Stimulated activated naive CD8-positive, alpha-beta T cell treated with anti-CD3 and anti-CD28 coated beads, Interleukin-15, Interleukin-2, amounts not matched to agents 100 ng/mL and 50 ng/mL, for 24 hours (primary cell): ENCODE measurements around the gene PCCA.
"Not testable (repeated sequence)": the region's sequence is repeated elsewhere in the genome, so short reads cannot be mapped to it uniquely, and the experiment has no call there.

Source experiments
- H3K27ac Mint-ChIP-seq: one replicate; pipeline ENCODE4 v1.8.0; 2021; ENCODE audit warnings: mild to moderate bottlenecking, mixed read lengths
- H3K27me3 Mint-ChIP-seq: one replicate; pipeline ENCODE4 v1.8.0; 2021; ENCODE audit warnings: mixed read lengths
- H3K36me3 Mint-ChIP-seq: one replicate; pipeline ENCODE4 v1.8.0; 2021; ENCODE audit warnings: low read depth, mixed read lengths
- H3K4me1 Mint-ChIP-seq: one replicate; pipeline ENCODE4 v1.8.0; 2021; ENCODE audit warnings: low read depth, mixed read lengths
- H3K4me3 Mint-ChIP-seq: one replicate; pipeline ENCODE4 v1.8.0; 2021; ENCODE audit warnings: mild to moderate bottlenecking, mixed read lengths
- H3K9me3 Mint-ChIP-seq: one replicate; pipeline ENCODE4 v1.8.0; 2021; ENCODE audit warnings: mixed read lengths

PCCA gene

GRCh38 chr13:100147825-100148224 lies 58.9 kb downstream of the PCCA start:
- Mint-ChIP-seq H3K27ac (no peak overlapping the region), H3K4me1 (no peaks in the 10 kb centered on the region), H3K4me3 (no peak overlapping the region), H3K36me3 (peaks cover 15% of the 10 kb centered on the region), H3K9me3 (peaks cover 4% of the 10 kb centered on the region), H3K27me3 (no peaks in the 10 kb centered on the region)

GRCh38 chr13:100148422-100148821 lies 59.5 kb downstream of the PCCA start:
- Mint-ChIP-seq H3K36me3 (peaks cover 15% of the 10 kb centered on the region), H3K27me3 (no peaks in the 10 kb centered on the region), H3K27ac (no peak overlapping the region)

GRCh38 chr13:100149389-100149788 lies 60.5 kb downstream of the PCCA start:
- Mint-ChIP-seq H3K4me3 (no peak overlapping the region), H3K4me1 (no peaks in the 10 kb centered on the region), H3K27ac (no peak overlapping the region), H3K27me3 (no peaks in the 10 kb centered on the region), H3K9me3 (peaks cover 4% of the 10 kb centered on the region), H3K36me3 (peaks cover 16% of the 10 kb centered on the region)

More at GRCh38 chr13:100148422-100148821, 59.5 kb downstream of the PCCA start:
- H3K4me3 Mint-ChIP-seq, result no peak overlapping the region
- H3K9me3 Mint-ChIP-seq, result peaks cover 4% of the 10 kb centered on the region
- H3K4me1 Mint-ChIP-seq, result no peaks in the 10 kb centered on the region

- H3K36me3 Mint-ChIP-seq, result peaks cover 14% of the 10 kb centered on the region
- H3K27me3 Mint-ChIP-seq, H3K4me3 Mint-ChIP-seq: not testable (repeated sequence)
Measured at GRCh38 chr13:100150711-100151110, 61.8 kb downstream of the PCCA start.

GRCh38 chr13:100154842-100155416 lies 66.0 kb downstream of the PCCA start:
- no peaks in the 10 kb centered on the region for H3K27me3 Mint-ChIP-seq
- no peak overlapping the region for H3K27ac Mint-ChIP-seq
- peaks cover 19% of the 10 kb centered on the region for H3K36me3 Mint-ChIP-seq
- no peaks in the 10 kb centered on the region for H3K9me3 Mint-ChIP-seq
- no peak overlapping the region for H3K4me3 Mint-ChIP-seq
- peaks cover 8% of the 10 kb centered on the region for H3K4me1 Mint-ChIP-seq

More at GRCh38 chr13:100150711-100151110, 61.8 kb downstream of the PCCA start:
- H3K9me3 Mint-ChIP-seq, H3K4me1 Mint-ChIP-seq, H3K27ac Mint-ChIP-seq: not testable (repeated sequence)

- no peak overlapping the region for H3K4me3 Mint-ChIP-seq
- H3K9me3 Mint-ChIP-seq, result no peaks in the 10 kb centered on the region
- H3K4me1 Mint-ChIP-seq, result peaks cover 8% of the 10 kb centered on the region
- H3K36me3 Mint-ChIP-seq, result peaks cover 19% of the 10 kb centered on the region
- H3K27ac Mint-ChIP-seq, result no peak overlapping the region
- H3K27me3 Mint-ChIP-seq, result no peaks in the 10 kb centered on the region
Measured at GRCh38 chr13:100156788-100157187, 67.9 kb downstream of the PCCA start.

- H3K4me3 Mint-ChIP-seq, result no peak overlapping the region
- peaks cover 8% of the 10 kb centered on the region for H3K4me1 Mint-ChIP-seq
- H3K27me3 Mint-ChIP-seq, result no peaks in the 10 kb centered on the region
- H3K36me3 Mint-ChIP-seq, result peaks cover 19% of the 10 kb centered on the region
- no peaks in the 10 kb centered on the region for H3K9me3 Mint-ChIP-seq
- H3K27ac Mint-ChIP-seq, result no peak overlapping the region
Measured at GRCh38 chr13:100158569-100158968, 69.7 kb downstream of the PCCA start.

- H3K9me3 Mint-ChIP-seq, result no peaks in the 10 kb centered on the region
- H3K27ac Mint-ChIP-seq, result no peak overlapping the region
- H3K4me3 Mint-ChIP-seq, result no peak overlapping the region
- H3K36me3 Mint-ChIP-seq, result peaks cover 16% of the 10 kb centered on the region
- H3K4me1 Mint-ChIP-seq, result peaks cover 8% of the 10 kb centered on the region
- H3K27me3 Mint-ChIP-seq, result no peaks in the 10 kb centered on the region
Measured at GRCh38 chr13:100159584-100159983, 70.7 kb downstream of the PCCA start.

GRCh38 chr13:100160450-100160849 lies 71.6 kb downstream of the PCCA start:
- Mint-ChIP-seq H3K9me3 (no peaks in the 10 kb centered on the region), H3K36me3 (peaks cover 11% of the 10 kb centered on the region), H3K27ac (no peak overlapping the region), H3K4me3 (no peak overlapping the region), H3K4me1 (peaks cover 8% of the 10 kb centered on the region), H3K27me3 (no peaks in the 10 kb centered on the region)

GRCh38 chr13:100163375-100163774 lies 74.5 kb downstream of the PCCA start:
- Mint-ChIP-seq H3K4me3 (no peak overlapping the region), H3K36me3 (peaks cover 6% of the 10 kb centered on the region), H3K4me1 (no peaks in the 10 kb centered on the region), H3K27ac (no peak overlapping the region), H3K27me3 (no peaks in the 10 kb centered on the region), H3K9me3 (no peaks in the 10 kb centered on the region)

- Mint-ChIP-seq H3K9me3 (peaks cover 10% of the 10 kb centered on the region), H3K27ac (no peak overlapping the region), H3K4me1 (no peaks in the 10 kb centered on the region), H3K36me3 (peaks cover 12% of the 10 kb centered on the region), H3K27me3 (no peaks in the 10 kb centered on the region), H3K4me3 (no peak overlapping the region)
Measured at GRCh38 chr13:100173203-100173602, 84.3 kb downstream of the PCCA start.

- peaks cover 10% of the 10 kb centered on the region for H3K9me3 Mint-ChIP-seq
- H3K4me1 Mint-ChIP-seq, H3K4me3 Mint-ChIP-seq, H3K27me3 Mint-ChIP-seq, H3K27ac Mint-ChIP-seq: not testable (repeated sequence)
- H3K36me3 Mint-ChIP-seq, result peaks cover 11% of the 10 kb centered on the region
Measured at GRCh38 chr13:100174455-100174854, 85.6 kb downstream of the PCCA start.

GRCh38 chr13:100175078-100175802 lies 86.3 kb downstream of the PCCA start:
- H3K4me1 Mint-ChIP-seq, result no peaks in the 10 kb centered on the region
- no peak overlapping the region for H3K4me3 Mint-ChIP-seq
- no peaks in the 10 kb centered on the region for H3K27me3 Mint-ChIP-seq
- no peak overlapping the region for H3K27ac Mint-ChIP-seq
- peaks cover 10% of the 10 kb centered on the region for H3K9me3 Mint-ChIP-seq
- peaks cover 11% of the 10 kb centered on the region for H3K36me3 Mint-ChIP-seq

- peaks cover 10% of the 10 kb centered on the region for H3K9me3 Mint-ChIP-seq
- no peak overlapping the region for H3K27ac Mint-ChIP-seq
- H3K4me1 Mint-ChIP-seq, result no peaks in the 10 kb centered on the region
- peaks cover 11% of the 10 kb centered on the region for H3K36me3 Mint-ChIP-seq
- no peaks in the 10 kb centered on the region for H3K27me3 Mint-ChIP-seq
- H3K4me3 Mint-ChIP-seq, result no peak overlapping the region
Measured at GRCh38 chr13:100175803-100176182, 86.9 kb downstream of the PCCA start.

- Mint-ChIP-seq H3K9me3 (peaks cover 10% of the 10 kb centered on the region), H3K4me1 (no peaks in the 10 kb centered on the region), H3K27me3 (no peaks in the 10 kb centered on the region), H3K36me3 (peaks cover 11% of the 10 kb centered on the region), H3K4me3 (no peak overlapping the region), H3K27ac (no peak overlapping the region)
Measured at GRCh38 chr13:100176801-100177400, 88.0 kb downstream of the PCCA start.
